ENCODE measurements around the gene TAGLN. TPM values are rescaled to one million over a fixed set of nuclear protein-coding genes. Genes with fewer than 3 reads are reported as not detected.

Gene TAGLN
- total and polyA plus RNA-seq, 2 donors, result 2,727 to 17,163 TPM

DNA sequence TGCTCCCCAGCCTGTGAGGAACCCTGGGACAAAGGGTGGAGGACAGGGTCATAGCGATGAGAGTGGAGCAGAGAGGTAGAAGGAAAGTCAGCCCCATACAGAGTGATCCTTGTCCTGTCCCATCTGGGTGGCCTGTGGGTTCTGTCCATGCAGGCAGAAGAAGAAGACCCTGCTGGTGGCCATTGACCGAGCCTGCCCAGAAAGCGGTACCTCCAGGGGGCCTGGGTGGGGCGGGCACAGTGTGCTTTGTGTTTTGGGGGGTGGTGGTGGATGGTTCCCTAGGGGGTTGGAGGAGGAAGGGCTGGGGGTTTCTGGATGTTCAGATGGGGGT, 12.8 kb upstream of the TAGLN start:
- Histone ChIP-seq H3K27ac (ENCODE audit: low read depth) (no peak overlapping the region), H3K36me3 (ENCODE audit: insufficient read depth) (no peaks in the 10 kb centered on the region)
- 96% methylated on average over 4 of the region's 4 CpGs for WGBS

DNA sequence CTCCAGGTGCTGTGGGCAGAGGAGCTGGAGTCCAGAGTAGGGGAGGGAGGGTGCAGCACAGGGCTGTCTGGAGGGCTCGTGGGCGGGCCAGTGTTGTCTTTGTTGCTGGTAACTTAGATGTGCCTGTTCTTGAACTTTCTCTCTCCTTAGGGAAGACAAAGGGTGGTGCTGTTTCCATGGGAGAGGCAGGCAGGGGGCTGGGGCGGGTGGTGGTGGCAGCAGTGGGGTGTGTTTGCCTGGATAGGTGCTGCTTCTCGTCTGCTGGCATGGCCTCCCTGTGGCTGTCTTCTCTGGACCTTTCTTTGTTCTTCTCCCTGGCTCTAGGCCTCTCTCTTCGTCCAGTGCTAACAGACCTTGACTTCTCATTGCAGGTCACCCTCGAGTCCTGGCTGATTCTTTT, 12.2 kb upstream of the TAGLN start:
- 77% methylated on average over 6 of the region's 6 CpGs for WGBS
- Histone ChIP-seq H3K27ac (ENCODE audit: low read depth) (no peak overlapping the region), H3K4me3 (ENCODE audit: low read depth, low read length) (no peak overlapping the region), H3K4me1 (ENCODE audit: insufficient read depth) (no peaks in the 10 kb centered on the region), H3K36me3 (ENCODE audit: insufficient read depth) (no peaks in the 10 kb centered on the region)
- no peak for DNase-seq (ENCODE audit: extremely low spot score)

More for the DNA sequence above, 12.8 kb upstream of the TAGLN start:
- DNase-seq (ENCODE audit: extremely low spot score), result no peak
- no peaks in the 10 kb centered on the region for H3K4me1 ChIP-seq (ENCODE audit: insufficient read depth)
- no peak overlapping the region for H3K4me3 ChIP-seq (ENCODE audit: low read depth, low read length)

DNA sequence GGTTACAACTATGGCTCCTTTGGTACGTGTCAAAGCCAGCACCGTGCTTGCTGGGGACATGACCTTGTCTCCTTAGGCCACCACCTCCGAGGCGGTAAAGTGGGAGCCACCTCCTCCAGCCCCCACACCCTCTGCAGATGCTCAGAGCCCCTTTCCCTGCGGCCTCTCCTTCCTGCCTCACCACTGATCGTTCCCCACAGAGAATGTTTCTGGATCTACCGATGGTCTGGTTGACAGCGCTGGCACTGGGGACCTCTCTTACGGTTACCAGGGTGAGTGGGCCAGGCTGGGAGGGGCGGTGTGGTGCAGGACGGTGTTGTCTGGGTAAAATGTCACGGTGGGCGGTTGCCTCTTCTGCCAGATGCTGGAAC, 11.8 kb upstream of the TAGLN start:
- DNase-seq (ENCODE audit: extremely low spot score), result no peak
- Histone ChIP-seq H3K4me3 (ENCODE audit: low read depth, low read length) (no peak overlapping the region), H3K36me3 (ENCODE audit: insufficient read depth) (no peaks in the 10 kb centered on the region), H3K4me1 (ENCODE audit: insufficient read depth) (no peaks in the 10 kb centered on the region), H3K27ac (ENCODE audit: low read depth) (no peak overlapping the region)
- 91% methylated on average over 13 of the region's 13 CpGs for WGBS

GRCh38 chr11:117187799-117188481, 11.2 kb upstream of the TAGLN start:
- no peaks in the 10 kb centered on the region for H3K4me1 ChIP-seq (ENCODE audit: insufficient read depth)
- DNase-seq (ENCODE audit: extremely low spot score), result no peak
- H3K27ac ChIP-seq (ENCODE audit: low read depth), result no peak overlapping the region
- no peaks in the 10 kb centered on the region for H3K36me3 ChIP-seq (ENCODE audit: insufficient read depth)
- no peak overlapping the region for H3K4me3 ChIP-seq (ENCODE audit: low read depth, low read length)
- WGBS, result 88% methylated on average over 16 of the region's 16 CpGs

DNA sequence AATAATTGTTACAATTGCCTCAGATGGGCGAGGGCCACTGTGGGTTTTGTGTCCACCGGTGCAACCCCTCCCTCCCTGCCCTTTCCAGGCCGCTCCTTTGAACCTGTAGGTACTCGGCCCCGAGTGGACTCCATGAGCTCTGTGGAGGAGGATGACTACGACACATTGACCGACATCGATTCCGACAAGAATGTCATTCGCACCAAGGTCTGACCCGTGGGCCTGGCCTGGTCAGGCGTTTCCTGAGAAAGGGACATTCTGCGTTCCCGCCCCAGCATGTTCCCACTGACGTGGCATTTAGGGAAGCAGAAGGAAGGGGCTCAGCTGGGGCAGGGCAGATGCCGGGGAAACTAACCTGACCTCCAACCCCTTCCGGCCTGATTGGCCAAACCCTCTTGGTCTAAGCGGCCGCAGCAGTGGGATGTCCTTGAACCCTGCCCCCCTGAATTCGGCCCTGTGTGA, 10.5 kb upstream of the TAGLN start:
- Histone ChIP-seq H3K36me3 (ENCODE audit: insufficient read depth) (no peaks in the 10 kb centered on the region), H3K27ac (ENCODE audit: low read depth) (no peak overlapping the region), H3K4me3 (ENCODE audit: low read depth, low read length) (no peak overlapping the region), H3K4me1 (ENCODE audit: insufficient read depth) (no peaks in the 10 kb centered on the region)
- 90% methylated on average over 20 of the region's 20 CpGs for WGBS
- DNase-seq (ENCODE audit: extremely low spot score), result no peak

DNA sequence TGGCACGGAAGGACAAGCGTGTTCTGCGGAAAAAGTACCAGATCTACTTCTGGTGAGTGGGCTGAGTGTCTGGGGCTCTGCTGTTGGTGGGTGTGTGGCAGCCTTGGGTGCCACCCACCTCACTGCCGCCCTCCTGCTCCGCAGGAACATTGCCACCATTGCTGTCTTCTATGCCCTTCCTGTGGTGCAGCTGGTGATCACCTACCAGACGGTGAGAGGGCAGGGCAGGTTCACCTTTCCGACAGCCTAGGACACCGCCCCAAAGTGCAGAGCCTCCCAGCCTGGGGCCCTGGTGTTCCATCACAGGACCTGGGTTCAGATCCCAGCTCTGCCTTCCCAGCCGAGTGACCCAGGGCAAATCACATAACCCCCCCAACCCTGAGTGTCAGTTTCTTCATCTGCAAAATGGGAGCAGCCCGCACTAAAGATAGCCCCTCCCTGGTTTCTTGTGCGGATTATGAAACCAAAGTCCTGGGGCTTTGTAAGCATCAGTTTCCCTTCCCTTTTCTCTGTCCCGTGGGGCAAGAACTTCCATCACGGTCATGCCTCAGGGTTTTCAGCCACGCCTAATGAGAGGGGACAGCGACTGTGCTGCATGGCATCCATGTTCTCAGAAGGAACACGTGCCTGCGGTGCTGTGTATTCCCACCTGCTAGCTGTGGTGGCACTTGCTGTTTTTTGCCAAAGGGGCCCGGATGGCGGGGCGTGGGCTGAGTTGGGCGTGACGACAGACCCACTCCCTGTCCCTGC, 9.8 kb upstream of the TAGLN start:
- H3K4me3 ChIP-seq (ENCODE audit: low read depth, low read length), result no peak overlapping the region
- H3K4me1 ChIP-seq (ENCODE audit: insufficient read depth), result no peaks in the 10 kb centered on the region
- H3K36me3 ChIP-seq (ENCODE audit: insufficient read depth), result no peaks in the 10 kb centered on the region
- WGBS, result 93% methylated on average over 22 of the region's 22 CpGs
- DNase-seq (ENCODE audit: extremely low spot score), result no peak
- no peak overlapping the region for H3K27ac ChIP-seq (ENCODE audit: low read depth)

GRCh38 chr11:117189941-117190544, 9.1 kb upstream of the TAGLN start:
- no peak for DNase-seq (ENCODE audit: extremely low spot score)
- Histone ChIP-seq H3K4me3 (ENCODE audit: low read depth, low read length) (no peak overlapping the region), H3K4me1 (ENCODE audit: insufficient read depth) (no peaks in the 10 kb centered on the region), H3K27ac (ENCODE audit: low read depth) (no peak overlapping the region), H3K36me3 (ENCODE audit: insufficient read depth) (no peaks in the 10 kb centered on the region)
- WGBS, result 79% methylated on average over 8 of the region's 8 CpGs

- Histone ChIP-seq H3K4me1 (ENCODE audit: insufficient read depth) (no peaks in the 10 kb centered on the region), H3K27ac (ENCODE audit: low read depth) (no peak overlapping the region), H3K4me3 (ENCODE audit: low read depth, low read length) (no peak overlapping the region), H3K36me3 (ENCODE audit: insufficient read depth) (no peaks in the 10 kb centered on the region)
- 93% methylated on average over 26 of the region's 26 CpGs for WGBS
- no peak for DNase-seq (ENCODE audit: extremely low spot score)
Observed at GRCh38 chr11:117191680-117192400, 7.3 kb upstream of the TAGLN start.

DNA sequence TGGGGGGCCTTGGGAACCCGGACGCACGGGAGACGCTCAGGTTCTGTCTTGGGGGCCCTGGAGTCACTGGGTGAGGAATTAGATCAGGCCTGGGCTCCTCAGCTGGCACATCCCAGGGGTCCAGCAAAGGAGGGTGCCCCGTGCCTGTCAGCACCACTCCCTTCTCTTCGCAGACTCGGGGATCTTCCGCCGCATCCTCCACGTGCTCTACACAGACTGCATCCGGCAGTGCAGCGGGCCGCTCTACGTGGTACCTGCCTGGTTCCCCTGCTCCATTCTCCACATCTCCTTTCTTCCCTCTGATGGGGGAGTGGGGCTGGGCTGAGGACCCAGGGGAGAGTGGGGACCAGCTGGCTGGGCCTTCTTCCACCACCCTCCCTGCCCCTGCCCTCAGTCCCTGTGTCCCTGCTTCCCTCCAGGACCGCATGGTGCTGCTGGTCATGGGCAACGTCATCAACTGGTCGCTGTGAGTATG, 6.7 kb upstream of the TAGLN start:
- Histone ChIP-seq H3K27ac (ENCODE audit: low read depth) (no peak overlapping the region), H3K4me1 (ENCODE audit: insufficient read depth) (no peaks in the 10 kb centered on the region), H3K4me3 (ENCODE audit: low read depth, low read length) (no peak overlapping the region), H3K36me3 (ENCODE audit: insufficient read depth) (no peaks in the 10 kb centered on the region)
- DNase-seq (ENCODE audit: extremely low spot score), result no peak
- whole genome bisulfite sequencing, result 91% methylated on average over 17 of the region's 17 CpGs

GRCh38 chr11:117193130-117194020, 5.8 kb upstream of the TAGLN start:
- no peaks in the 10 kb centered on the region for H3K4me1 ChIP-seq (ENCODE audit: insufficient read depth)
- no peak for DNase-seq (ENCODE audit: extremely low spot score)
- no peaks in the 10 kb centered on the region for H3K36me3 ChIP-seq (ENCODE audit: insufficient read depth)
- H3K4me3 ChIP-seq (ENCODE audit: low read depth, low read length), result no peak overlapping the region
- WGBS, result 92% methylated on average over 15 of the region's 15 CpGs
- H3K27ac ChIP-seq (ENCODE audit: low read depth), result no peak overlapping the region

GRCh38 chr11:117194267-117194666, 4.9 kb upstream of the TAGLN start:
- WGBS, result 54% methylated on average over 5 of the region's 5 CpGs
- no peak for DNase-seq (ENCODE audit: extremely low spot score)
- H3K27ac ChIP-seq (ENCODE audit: low read depth), result no peak overlapping the region
- no peaks in the 10 kb centered on the region for H3K4me1 ChIP-seq (ENCODE audit: insufficient read depth)
- no peak overlapping the region for H3K4me3 ChIP-seq (ENCODE audit: low read depth, low read length)
- H3K36me3 ChIP-seq (ENCODE audit: insufficient read depth), result no peaks in the 10 kb centered on the region

DNA sequence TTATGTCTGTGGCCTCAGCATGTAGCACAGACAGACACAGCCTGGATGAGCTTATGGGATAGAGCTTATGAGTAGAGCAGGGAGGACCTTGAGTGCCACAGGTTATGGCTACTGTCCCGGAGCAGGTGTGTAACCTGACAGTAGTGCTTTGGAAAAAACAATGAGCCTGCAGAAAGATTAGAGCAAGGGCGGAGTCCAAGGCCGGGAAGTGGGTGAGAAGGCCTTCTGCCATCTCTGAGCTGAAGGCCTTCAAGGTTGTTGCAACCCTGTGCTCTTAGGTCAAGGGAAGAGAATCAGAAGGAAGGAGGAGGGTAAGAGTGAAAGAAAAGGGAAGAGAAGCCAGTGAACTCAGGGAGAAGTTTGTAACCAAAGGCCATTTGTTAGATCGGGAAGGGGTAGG, 3.9 kb upstream of the TAGLN start:
- H3K4me3 ChIP-seq (ENCODE audit: low read depth, low read length), result no peak overlapping the region
- 87% methylated on average over 4 of the region's 4 CpGs for WGBS
- DNase-seq (ENCODE audit: extremely low spot score), result no peak
- H3K27ac ChIP-seq (ENCODE audit: low read depth), result no peak overlapping the region
- H3K36me3 ChIP-seq (ENCODE audit: insufficient read depth), result no peaks in the 10 kb centered on the region
- no peaks in the 10 kb centered on the region for H3K4me1 ChIP-seq (ENCODE audit: insufficient read depth)

DNA sequence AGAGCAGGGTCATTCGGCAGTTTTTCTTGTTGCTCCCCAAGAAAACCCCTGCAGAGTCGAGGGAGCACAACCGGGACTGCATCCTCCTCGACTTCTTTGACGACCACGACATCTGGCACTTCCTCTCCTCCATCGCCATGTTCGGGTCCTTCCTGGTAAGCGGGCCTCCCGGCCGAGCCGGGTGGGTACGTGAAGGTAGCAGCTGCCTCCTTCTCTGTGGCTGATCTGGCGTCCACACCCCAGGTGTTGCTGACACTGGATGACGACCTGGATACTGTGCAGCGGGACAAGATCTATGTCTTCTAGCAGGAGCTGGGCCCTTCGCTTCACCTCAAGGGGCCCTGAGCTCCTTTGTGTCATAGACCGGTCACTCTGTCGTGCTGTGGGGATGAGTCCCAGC, 3.4 kb upstream of the TAGLN start:
- WGBS, result 92% methylated on average over 19 of the region's 19 CpGs
- Histone ChIP-seq H3K4me1 (ENCODE audit: insufficient read depth) (no peaks in the 10 kb centered on the region), H3K27ac (ENCODE audit: low read depth) (no peak overlapping the region), H3K36me3 (ENCODE audit: insufficient read depth) (no peaks in the 10 kb centered on the region), H3K4me3 (ENCODE audit: low read depth, low read length) (no peak overlapping the region)
- no peak for DNase-seq (ENCODE audit: extremely low spot score)

Data from urinary bladder (tissue), 4 donors.